NCI-H1930 (cell line): ENCODE results near the gene ASPG.

Experiments
- DNase-seq, 2 experiments: peaks; one replicate each; lab custom pipeline; 2025; lab: John Stamatoyannopoulos, UW

Gene ASPG

GRCh38 chr14:104085032-104085888 lies at the start of gene ASPG:
TSS of gene ASPG (plus strand) at chr14:104085700. CDS start at chr14:104085771, 71 bp downstream.
- no peak for DNase-seq

- no peak for DNase-seq
These were observed 49.3 kb upstream of the ASPG start for GRCh38 chr14:104036212-104036611.

- no peak for DNase-seq
These were observed 48.4 kb upstream of the ASPG start for GRCh38 chr14:104037074-104037473.

GRCh38 chr14:104037903-104038302 lies 47.6 kb upstream of the ASPG start:
- DNase-seq = no peak

- DNase-seq = no peak
These were observed 46.3 kb upstream of the ASPG start for GRCh38 chr14:104039214-104039613.

- DNase-seq = no peak
These were observed 45.0 kb upstream of the ASPG start for GRCh38 chr14:104040539-104040938.

- DNase-seq = no peak
These were observed 43.9 kb upstream of the ASPG start for GRCh38 chr14:104041430-104042104.

GRCh38 chr14:104044016-104044415 lies 41.5 kb upstream of the ASPG start:
- no peak for DNase-seq

- no peak for DNase-seq
These were observed 37.7 kb upstream of the ASPG start for GRCh38 chr14:104047761-104048160.

GRCh38 chr14:104048758-104049507 lies 36.6 kb upstream of the ASPG start:
- no peak for DNase-seq

- no peak for DNase-seq
These were observed 35.8 kb upstream of the ASPG start for GRCh38 chr14:104049576-104050240.

- no peak for DNase-seq
These were observed 34.2 kb upstream of the ASPG start for GRCh38 chr14:104051092-104051813.

GRCh38 chr14:104054222-104054905 lies 31.1 kb upstream of the ASPG start:
- no peak for DNase-seq

- no peak for DNase-seq
These were observed 23.2 kb upstream of the ASPG start for GRCh38 chr14:104062281-104062680.

GRCh38 chr14:104064003-104064402 lies 21.5 kb upstream of the ASPG start:
- DNase-seq = no peak

GRCh38 chr14:104066279-104066678 lies 19.2 kb upstream of the ASPG start:
- no peak for DNase-seq

- DNase-seq = no peak
These were observed 18.7 kb upstream of the ASPG start for GRCh38 chr14:104066719-104067295.

GRCh38 chr14:104069541-104069940 lies 16.0 kb upstream of the ASPG start:
- no peak for DNase-seq

- no peak for DNase-seq
These were observed 12.9 kb upstream of the ASPG start for GRCh38 chr14:104072586-104072985.

- DNase-seq = no peak
These were observed 11.7 kb upstream of the ASPG start for GRCh38 chr14:104073764-104074163.
